Naive thymus-derived CD8-positive, alpha-beta T cell (primary cell): ENCODE measurements around the gene SH3BP5. TPM values are rescaled to one million over a fixed set of nuclear protein-coding genes. Genes with fewer than 3 reads are reported as not detected.
"Not testable (repeated sequence)": the region's sequence is repeated elsewhere in the genome, so short reads cannot be mapped to it uniquely, and the experiment has no call there.

Source experiments
- ATAC-seq, 2 donors: fragments of 150-1000 bp; cut with Tn5 transposase in 1 of 2; sonication (Bioruptor Pico), chemical (Tn5 transposase) in 1 of 2; 1 replicate in 1 of 2; 2 replicates in 1 of 2; pipeline ENCODE4 v1.10.0; 2021; ENCODE audit warnings: mild to moderate bottlenecking in 2 of 2, moderate library complexity in 2 of 2
- POLR2A ChIA-PET: fragments of 350-600 bp; sonication (Branson Sonifier 250); formaldehyde crosslinking; loops from one replicate; lab custom pipeline; 2021; ENCODE audit warnings: antibody characterized with exemption; lab: Charles Lee
- DNase-seq, 10 donors: peaks; one replicate each; pipeline versions ENCODE4 v3.0.0 to v3.0.0-alpha.2; 2020 to 2022
- H3K27ac Mint-ChIP-seq, 10 donors: one replicate each; pipeline ENCODE4 v1.8.0; 2020 to 2022; ENCODE audit warnings: mild to moderate bottlenecking in 10 of 10, mixed read lengths in 10 of 10, moderate library complexity in 4 of 10, inconsistent platforms in 1 of 10
- H3K27me3 Mint-ChIP-seq, 5 donors: one replicate each; pipeline ENCODE4 v1.8.0; 2021 to 2022; ENCODE audit warnings: mixed read lengths in 5 of 5
- H3K36me3 Mint-ChIP-seq, 3 donors: one replicate each; pipeline ENCODE4 v1.8.0; 2020 to 2022; ENCODE audit warnings: mixed read lengths in 3 of 3, mild to moderate bottlenecking in 2 of 3, inconsistent platforms in 1 of 3
- H3K4me1 Mint-ChIP-seq, 4 donors: one replicate each; pipeline ENCODE4 v1.8.0; 2021 to 2022; ENCODE audit warnings: mixed read lengths in 4 of 4
- H3K4me3 Mint-ChIP-seq, 10 donors: one replicate each; pipeline ENCODE4 v1.8.0; 2020 to 2022; ENCODE audit warnings: mild to moderate bottlenecking in 10 of 10, mixed read lengths in 10 of 10, moderate library complexity in 6 of 10, inconsistent platforms in 1 of 10
- H3K9me3 Mint-ChIP-seq, 9 donors: one replicate each; pipeline ENCODE4 v1.8.0; 2020 to 2022; ENCODE audit warnings: mixed read lengths in 9 of 9, mild to moderate bottlenecking in 3 of 9, inconsistent platforms in 1 of 9, moderate library complexity in 1 of 9
- polyA plus RNA-seq, 3 donors: library from polyadenylated mRNA; unstranded; fragments of 300-500 nt; fragmentation: Illumina TruSeq; gene quantifications; one replicate each; pipeline ENCODE4 v1.2.3, GENCODE V29; 2021
- total RNA-seq, 8 experiments: library from RNA in 2 of 8; stranded (reverse) in 2 of 8; gene quantifications; one replicate each; pipeline ENCODE4 v1.2.3 and lab custom pipeline; 2021 to 2026

The SH3BP5 gene, protein sequence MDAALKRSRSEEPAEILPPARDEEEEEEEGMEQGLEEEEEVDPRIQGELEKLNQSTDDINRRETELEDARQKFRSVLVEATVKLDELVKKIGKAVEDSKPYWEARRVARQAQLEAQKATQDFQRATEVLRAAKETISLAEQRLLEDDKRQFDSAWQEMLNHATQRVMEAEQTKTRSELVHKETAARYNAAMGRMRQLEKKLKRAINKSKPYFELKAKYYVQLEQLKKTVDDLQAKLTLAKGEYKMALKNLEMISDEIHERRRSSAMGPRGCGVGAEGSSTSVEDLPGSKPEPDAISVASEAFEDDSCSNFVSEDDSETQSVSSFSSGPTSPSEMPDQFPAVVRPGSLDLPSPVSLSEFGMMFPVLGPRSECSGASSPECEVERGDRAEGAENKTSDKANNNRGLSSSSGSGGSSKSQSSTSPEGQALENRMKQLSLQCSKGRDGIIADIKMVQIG
- total RNA-seq (1 to 10 TPM; 4.4 to 4.8 TPM), polyA plus RNA-seq (10 to 100 TPM; 12.1 to 26.1 (median 13.7) TPM), total RNA-seq (lab: John Stamatoyannopoulos, UW) (3.0 to 32.5 (median 4.4) reads per million in 6 experiments)

- Mint-ChIP-seq H3K4me3 (peak within 1 kb of the TSS; percentile 89 to 96 (median 92)), H3K9me3 (no peaks in the 10 kb centered on the region), H3K36me3 (peaks cover 0 to 12% (median 9%) of the 10 kb centered on the region in 3 donors), H3K27ac (peak within 1 kb of the TSS; percentile 41 to 94 (median 90)), H3K4me1 (peaks cover 15 to 54% (median 48%) of the 10 kb centered on the region in 4 donors), H3K27me3 (no peaks in the 10 kb centered on the region)
- ATAC-seq = peak; percentile 90 to 91
- peak; percentile 47 to 71 (median 66) for DNase-seq
- POLR2A ChIA-PET = interaction anchor here (0.6 to 3.5 kb wide), 8 partner anchors 10 to 127 kb away, joined by 3 to 49 read pairs (median 4); partner anchors contain the start of gene CAPN7
These were observed at the start of gene SH3BP5 for GRCh38 chr3:15332405-15333098. SH3BP5 (minus strand) TSS chr3:15332586; CDS start chr3:15332408, 178 bp downstream.

DNA sequence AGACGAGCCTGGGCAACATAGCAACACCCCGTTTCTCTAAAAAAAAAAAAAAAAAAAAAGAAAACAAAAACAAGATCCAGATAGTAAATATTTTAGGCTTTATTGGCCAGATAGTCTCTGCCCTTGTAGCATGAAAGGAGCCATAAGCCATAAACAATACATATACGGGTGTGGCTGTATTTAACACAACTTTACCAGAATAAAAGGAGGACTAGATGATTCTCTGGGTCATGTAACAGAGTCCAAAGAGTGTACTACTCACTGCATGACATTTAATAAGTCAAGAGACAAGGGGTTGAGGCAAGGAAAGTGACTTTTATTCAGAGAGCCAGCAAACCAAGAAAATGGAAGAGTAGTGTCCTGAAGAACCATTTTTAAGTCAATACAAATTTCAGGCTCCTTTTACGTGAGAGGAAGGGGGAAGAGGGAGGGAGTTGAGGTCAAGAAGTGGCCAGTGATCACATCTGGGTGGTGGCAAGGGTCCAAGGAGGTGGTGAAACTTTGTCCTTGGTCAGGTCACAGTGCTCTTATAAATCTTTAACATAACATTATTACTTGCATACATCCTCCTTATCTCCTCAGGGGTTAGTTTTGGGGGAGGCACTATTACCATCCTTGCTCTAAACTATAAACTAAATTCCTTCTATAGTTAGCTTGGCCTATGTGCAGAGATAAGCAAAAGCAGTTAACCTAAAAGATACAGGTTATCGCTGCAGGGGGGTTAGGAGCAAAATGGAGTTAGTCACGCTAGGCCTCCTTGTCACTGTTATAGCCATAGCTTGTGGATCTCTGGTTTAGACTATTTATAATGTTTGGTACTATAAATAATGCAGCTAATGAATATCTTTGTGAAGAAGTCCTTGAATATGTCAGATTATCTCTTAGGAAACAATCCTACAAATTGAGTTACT lies 48.8 kb upstream of the SH3BP5 start:
- Mint-ChIP-seq H3K9me3 (peaks cover 0 to 6% (median 0%) of the 10 kb centered on the region in 9 donors), H3K27ac (no peak overlapping the region)

DNA sequence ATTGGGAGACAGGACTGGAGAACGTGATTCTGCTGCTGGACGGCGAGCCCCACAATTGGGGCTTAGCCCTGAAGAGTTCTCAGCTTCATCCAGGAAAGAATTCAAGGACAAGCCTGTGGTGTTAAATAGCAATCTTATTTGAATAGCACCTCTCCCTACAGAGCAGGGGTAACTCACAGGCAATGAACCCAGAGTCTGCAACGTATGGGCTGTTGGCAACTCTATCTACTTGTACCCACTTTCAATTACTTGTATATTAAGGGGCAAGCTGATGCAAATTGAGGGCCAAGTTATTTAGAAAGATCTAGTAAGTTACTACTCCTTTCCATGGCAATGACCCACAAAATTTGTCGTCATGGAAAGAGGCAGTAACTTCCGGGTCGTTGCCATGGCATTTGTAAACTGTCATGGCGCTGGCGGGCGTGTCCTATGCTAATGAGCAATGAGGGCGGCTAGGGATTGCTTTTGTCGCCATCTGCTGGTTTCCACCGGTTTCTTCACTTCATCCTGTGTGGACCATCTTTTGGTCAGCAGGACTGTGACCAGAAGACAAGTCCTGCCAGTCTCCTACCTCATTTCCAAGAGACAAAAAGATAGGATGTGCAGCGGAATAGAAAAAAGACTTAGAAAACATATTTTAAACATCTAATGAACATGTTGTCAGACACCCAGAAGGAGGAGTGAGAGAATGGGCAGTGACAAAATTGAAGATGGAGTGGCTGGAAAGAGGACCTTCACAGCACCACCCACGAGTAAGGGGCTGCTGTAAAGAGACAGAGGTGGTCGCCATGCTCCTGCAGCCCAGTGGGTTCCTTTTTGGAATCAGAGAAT lies 45.8 kb upstream of the SH3BP5 start:
- DNase-seq (peak; percentile 79 to 98 (median 94)), ATAC-seq (peak; percentile 96 to 97)
- H3K36me3 Mint-ChIP-seq = no peaks in the 10 kb centered on the region
- POLR2A ChIA-PET = interaction anchor here (1.2 to 1.7 kb wide), 2 partner anchors 110 to 111 kb away, joined by 5 to 11 read pairs; no protein-coding TSS in a partner anchor
- H3K4me3 Mint-ChIP-seq = peak overlapping the region in 3 of 10 donors; percentile 2 to 50 (median 17)
- H3K27ac Mint-ChIP-seq = peak overlapping the region; percentile 43 to 95 (median 93)
- peaks cover 0 to 25% (median 8%) of the 10 kb centered on the region in 4 donors for H3K4me1 Mint-ChIP-seq
- no peaks in the 10 kb centered on the region for H3K9me3 Mint-ChIP-seq
- no peaks in the 10 kb centered on the region for H3K27me3 Mint-ChIP-seq

More for the DNA sequence above, 48.8 kb upstream of the SH3BP5 start:
- H3K4me3 Mint-ChIP-seq = no peak overlapping the region
- DNase-seq (no peak), ATAC-seq (no peak)
- peaks cover 1 to 42% (median 8%) of the 10 kb centered on the region in 4 donors for H3K4me1 Mint-ChIP-seq
- POLR2A ChIA-PET = no interaction called here
- H3K27me3 Mint-ChIP-seq = no peaks in the 10 kb centered on the region
- no peaks in the 10 kb centered on the region for H3K36me3 Mint-ChIP-seq

DNA sequence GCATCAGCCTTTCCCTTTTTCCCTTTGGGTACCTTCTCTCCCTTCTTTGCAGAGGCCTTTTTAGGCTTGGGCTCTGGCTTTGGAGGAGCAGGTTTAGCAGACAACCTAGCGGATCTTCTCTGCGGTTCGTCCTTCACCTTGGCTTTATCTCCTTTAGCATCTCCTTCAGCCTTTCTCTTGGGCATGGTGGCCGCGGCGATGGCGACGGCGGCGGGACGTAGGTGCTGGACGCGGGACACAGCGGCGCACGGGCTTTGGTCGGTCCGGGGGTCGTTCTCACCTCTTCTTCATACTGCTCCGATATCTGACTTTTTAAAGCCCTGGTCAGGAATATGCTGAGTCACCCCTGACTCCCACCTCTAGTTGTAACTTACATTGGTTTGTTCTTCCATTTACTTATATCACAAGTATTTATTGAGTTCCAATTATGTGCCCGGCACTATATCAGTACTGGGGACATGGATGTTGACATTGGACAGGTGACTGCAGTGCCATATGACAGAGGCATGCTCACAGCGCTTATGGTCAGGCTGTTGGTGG lies 43.1 kb upstream of the SH3BP5 start:
- POLR2A ChIA-PET = no interaction called here
- H3K27ac Mint-ChIP-seq = peak overlapping the region in 7 of 10 donors; percentile 17 to 75 (median 53)
- ATAC-seq (no peak), DNase-seq (no peak)
- no peaks in the 10 kb centered on the region for H3K9me3 Mint-ChIP-seq
- no peak overlapping the region for H3K4me3 Mint-ChIP-seq
- no peaks in the 10 kb centered on the region for H3K27me3 Mint-ChIP-seq
- H3K4me1 Mint-ChIP-seq = peaks cover 0 to 15% (median 8%) of the 10 kb centered on the region in 4 donors
- no peaks in the 10 kb centered on the region for H3K36me3 Mint-ChIP-seq

- Mint-ChIP-seq H3K27ac (no peak overlapping the region), H3K4me3 (no peak overlapping the region), H3K9me3 (no peaks in the 10 kb centered on the region), H3K27me3 (peaks cover 0 to 3% (median 0%) of the 10 kb centered on the region in 5 donors), H3K4me1 (peaks cover 4 to 24% (median 9%) of the 10 kb centered on the region in 4 donors), H3K36me3 (no peaks in the 10 kb centered on the region)
- ATAC-seq (no peak), DNase-seq (no peak)
- POLR2A ChIA-PET = no interaction called here
These were observed 40.5 kb upstream of the SH3BP5 start for GRCh38 chr3:15372918-15373317.

DNA sequence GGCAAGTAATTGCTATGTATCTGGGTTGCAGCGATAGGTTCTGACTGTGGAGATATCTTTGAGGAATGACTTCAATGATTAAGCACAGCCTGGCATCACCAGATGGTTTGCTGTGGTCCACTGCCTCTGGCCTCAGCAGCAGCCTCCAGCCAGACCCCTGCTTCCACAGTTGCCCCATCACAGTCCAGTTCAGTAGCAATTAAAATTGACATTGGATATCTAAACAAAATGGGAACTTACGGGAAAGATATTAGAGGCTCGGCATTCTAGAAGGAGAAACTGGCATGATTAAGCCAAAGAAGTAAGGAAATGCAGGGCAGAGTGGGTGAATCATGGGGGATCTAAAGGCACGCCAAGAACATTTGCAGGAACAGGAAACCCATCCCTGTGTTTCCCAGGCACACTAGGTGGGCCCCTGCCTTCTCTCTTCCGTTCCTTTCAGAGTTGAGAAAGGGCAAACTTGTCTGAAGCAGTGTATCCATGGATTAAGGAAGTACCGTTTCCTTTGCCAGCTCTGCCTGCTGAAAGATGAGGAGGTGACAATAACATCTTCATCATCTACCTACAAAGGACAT lies 36.3 kb upstream of the SH3BP5 start:
- DNase-seq (no peak), ATAC-seq (no peak)
- peak overlapping the region in 1 of 10 donors; percentile 12 for H3K27ac Mint-ChIP-seq
- peaks cover 0 to 3% (median 0%) of the 10 kb centered on the region in 5 donors for H3K27me3 Mint-ChIP-seq
- H3K36me3 Mint-ChIP-seq = no peaks in the 10 kb centered on the region
- no peak overlapping the region for H3K4me3 Mint-ChIP-seq
- H3K9me3 Mint-ChIP-seq = no peaks in the 10 kb centered on the region
- H3K4me1 Mint-ChIP-seq = peaks cover 4 to 27% (median 14%) of the 10 kb centered on the region in 4 donors
- POLR2A ChIA-PET = no interaction called here

- H3K36me3 Mint-ChIP-seq = no peaks in the 10 kb centered on the region
- POLR2A ChIA-PET = no interaction called here
These were observed 34.7 kb upstream of the SH3BP5 start for GRCh38 chr3:15367059-15367458.

GRCh38 chr3:15364078-15364477 lies 31.7 kb upstream of the SH3BP5 start:
- H3K27ac Mint-ChIP-seq = peak overlapping the region in 1 of 10 donors; percentile 10
- H3K9me3 Mint-ChIP-seq, H3K36me3 Mint-ChIP-seq, H3K4me3 Mint-ChIP-seq, POLR2A ChIA-PET, DNase-seq, ATAC-seq, H3K27me3 Mint-ChIP-seq: not testable (repeated sequence)
- peaks cover 4 to 50% (median 33%) of the 10 kb centered on the region in 4 donors for H3K4me1 Mint-ChIP-seq

More at GRCh38 chr3:15367059-15367458, 34.7 kb upstream of the SH3BP5 start:
- H3K27me3 Mint-ChIP-seq = peaks cover 0 to 3% (median 0%) of the 10 kb centered on the region in 5 donors
- no peaks in the 10 kb centered on the region for H3K9me3 Mint-ChIP-seq
- DNase-seq (no peak), ATAC-seq (no peak)
- H3K27ac Mint-ChIP-seq = peak overlapping the region in 1 of 10 donors; percentile 17
- H3K4me1 Mint-ChIP-seq = peaks cover 4 to 35% (median 18%) of the 10 kb centered on the region in 4 donors
- peak overlapping the region in 1 of 10 donors; percentile 24 for H3K4me3 Mint-ChIP-seq

- no peaks in the 10 kb centered on the region for H3K36me3 Mint-ChIP-seq
- H3K4me1 Mint-ChIP-seq = peaks cover 2 to 40% (median 25%) of the 10 kb centered on the region in 4 donors
- H3K9me3 Mint-ChIP-seq = no peaks in the 10 kb centered on the region
- H3K27me3 Mint-ChIP-seq = no peaks in the 10 kb centered on the region
- DNase-seq (no peak), ATAC-seq (peak in 1 of 2 donors; percentile 35)
- POLR2A ChIA-PET = no interaction called here
- peak overlapping the region in 3 of 10 donors; percentile 30 to 77 (median 57) for H3K27ac Mint-ChIP-seq
- H3K4me3 Mint-ChIP-seq = peak overlapping the region in 3 of 10 donors; percentile 10 to 41 (median 18)
These were observed 29.3 kb upstream of the SH3BP5 start for GRCh38 chr3:15361494-15362214.

- Mint-ChIP-seq H3K4me1 (peaks cover 9 to 47% (median 32%) of the 10 kb centered on the region in 4 donors), H3K27me3 (no peaks in the 10 kb centered on the region), H3K9me3 (no peaks in the 10 kb centered on the region), H3K4me3 (peak overlapping the region in 3 of 10 donors; percentile 0 to 41 (median 18)), H3K36me3 (no peaks in the 10 kb centered on the region), H3K27ac (peak overlapping the region in 2 of 10 donors; percentile 30 to 77)
- POLR2A ChIA-PET = no interaction called here
- no peak for ATAC-seq
- DNase-seq = no peak
These were observed 28.6 kb upstream of the SH3BP5 start for GRCh38 chr3:15360788-15361493.
